Mesenteric fat pad (tissue), 1 donor: ENCODE results near the gene MYH16. TPM values are rescaled to one million over a fixed set of nuclear protein-coding genes. Genes with fewer than 3 reads are reported as not detected.
"Not testable (repeated sequence)": the region's sequence is repeated elsewhere in the genome, so short reads cannot be mapped to it uniquely, and the experiment has no call there.

Experiments used
- DNase-seq: peaks from one replicate; pipeline ENCODE4 v3.0.0-alpha.2; 2020; ENCODE audit warnings: low spot score
- total RNA-seq: library from RNA; stranded (reverse); fragmentation: NEBNext Ultra II Directional; extraction: Animal tissue kit (Norgen Biotek cat#: 25700); gene quantifications from one replicate; pipeline ENCODE4 v1.2.1, GENCODE V29; 2021
- donor health status: DM: yes; HTN: yes; CAD: no.

Gene MYH16
- total RNA-seq, 1 donor from 2014 or later: not detected

- no peak for DNase-seq
Measured at GRCh38 chr7:99257675-99258074, 15.0 kb upstream of the MYH16 start.

GRCh38 chr7:99258501-99258900 lies 14.1 kb upstream of the MYH16 start:
- DNase-seq: no peak

- no peak for DNase-seq
Measured at GRCh38 chr7:99260395-99260794, 12.2 kb upstream of the MYH16 start.

DNA sequence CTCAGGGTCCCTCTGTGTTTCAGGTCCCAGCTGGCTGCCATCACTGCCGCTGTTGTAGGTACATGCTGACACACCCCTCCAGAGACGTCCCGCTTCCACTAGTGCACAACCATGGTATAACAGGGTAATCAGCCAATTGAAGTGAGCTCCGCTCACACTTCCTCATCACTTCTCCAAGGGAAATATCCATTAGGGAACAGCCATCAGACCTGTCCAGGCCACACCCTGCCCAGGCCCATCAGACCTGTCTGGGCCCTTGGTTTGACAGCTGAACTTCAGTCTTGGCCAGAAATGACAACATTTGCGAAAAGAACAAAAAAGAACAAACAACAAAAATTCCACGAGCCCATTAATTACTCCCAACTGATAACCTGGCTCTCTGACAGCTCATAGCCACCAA lies 11.0 kb upstream of the MYH16 start:
- no peak for DNase-seq

- DNase-seq: no peak
Measured at GRCh38 chr7:99265848-99266480, 6.7 kb upstream of the MYH16 start.

DNA sequence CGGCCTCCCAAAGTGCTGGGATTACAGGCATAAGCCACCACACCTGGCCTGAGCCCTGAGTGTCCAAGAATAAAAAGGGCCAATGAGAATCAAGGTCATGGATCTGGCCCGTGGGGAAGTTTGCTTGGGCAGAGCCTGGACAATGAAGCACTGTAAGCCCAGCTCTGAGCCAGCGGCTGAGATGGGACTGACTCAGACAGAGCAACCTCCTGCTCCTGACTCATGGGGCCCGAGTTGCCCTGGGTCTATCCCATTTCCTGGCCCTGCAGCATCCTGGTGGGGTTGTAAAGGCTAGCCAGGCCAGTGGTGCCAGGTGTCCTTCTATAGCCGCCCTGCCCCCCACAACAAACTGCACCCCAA lies 5.2 kb upstream of the MYH16 start:
- no peak for DNase-seq

GRCh38 chr7:99267841-99268576 lies 4.6 kb upstream of the MYH16 start:
- no peak for DNase-seq

GRCh38 chr7:99268577-99268908 lies 4.1 kb upstream of the MYH16 start:
- DNase-seq: no peak

GRCh38 chr7:99270702-99271101 lies 1.9 kb upstream of the MYH16 start:
- DNase-seq: no peak

- not testable (repeated sequence) for DNase-seq
Measured at GRCh38 chr7:99273561-99273960, 922 bp downstream of the MYH16 start.

DNA sequence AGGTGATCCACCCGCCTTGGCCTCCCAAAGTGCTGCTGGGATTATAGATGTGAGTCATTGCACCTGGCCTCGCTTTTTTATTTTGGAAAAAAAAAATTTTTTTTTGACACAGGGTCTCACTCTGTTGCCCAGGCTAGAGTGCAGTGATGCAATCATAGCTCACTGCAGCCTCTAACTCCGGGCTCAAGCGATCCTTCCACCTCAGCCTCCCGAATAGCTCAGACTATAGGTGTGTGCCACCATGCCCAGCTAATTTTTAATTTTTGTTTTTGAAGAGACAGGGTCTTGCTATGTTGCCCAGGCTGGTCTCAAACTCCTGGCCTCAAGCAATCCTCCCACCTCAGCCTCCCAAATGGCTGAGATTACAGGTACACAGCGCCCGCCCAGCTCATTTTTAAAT lies 2.3 kb downstream of the MYH16 start:
- not testable (repeated sequence) for DNase-seq

DNA sequence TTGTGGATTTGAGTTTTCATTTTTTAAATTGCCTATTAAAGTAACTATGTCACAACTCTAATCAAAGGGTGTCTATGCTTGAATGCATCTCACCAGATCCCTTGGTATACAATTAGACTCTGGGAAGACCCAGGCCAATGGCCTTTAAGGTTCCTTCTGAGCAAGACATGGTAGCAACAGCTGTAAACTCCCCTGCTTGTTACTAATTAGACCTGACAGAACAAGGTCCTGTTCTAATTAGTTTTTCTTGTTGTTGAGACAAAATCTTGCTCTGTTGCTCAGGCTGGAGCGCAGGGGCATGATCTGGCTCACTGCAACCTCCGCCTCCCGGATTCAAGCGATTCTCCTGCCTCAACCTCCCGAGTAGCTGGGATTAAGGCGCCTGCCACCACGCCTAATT lies 2.9 kb downstream of the MYH16 start:
- DNase-seq: no peak

- no peak for DNase-seq
Measured at GRCh38 chr7:99278180-99278579, 5.5 kb downstream of the MYH16 start.

DNA sequence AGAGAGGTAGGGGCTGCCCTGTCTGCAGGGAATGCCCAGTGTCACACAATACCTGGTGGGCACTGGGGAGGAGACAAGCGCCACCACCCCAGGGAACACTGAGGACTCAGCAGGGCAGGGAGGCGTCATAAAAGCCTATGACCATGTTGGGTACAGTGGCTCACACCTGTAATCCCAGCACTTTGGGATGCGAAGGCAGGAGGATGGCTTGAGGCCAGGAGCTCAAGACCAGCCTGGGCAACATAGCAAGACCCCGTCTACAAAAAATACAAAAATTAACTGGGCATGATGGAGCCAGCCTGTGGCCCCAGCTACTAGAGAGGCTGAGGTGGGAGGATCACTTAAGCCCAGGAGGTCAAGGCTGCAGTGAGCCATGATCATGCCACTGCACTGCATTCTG lies 11.5 kb downstream of the MYH16 start:
- not testable (repeated sequence) for DNase-seq

- DNase-seq: no peak
Measured at GRCh38 chr7:99287779-99288534, 15.3 kb downstream of the MYH16 start.

DNA sequence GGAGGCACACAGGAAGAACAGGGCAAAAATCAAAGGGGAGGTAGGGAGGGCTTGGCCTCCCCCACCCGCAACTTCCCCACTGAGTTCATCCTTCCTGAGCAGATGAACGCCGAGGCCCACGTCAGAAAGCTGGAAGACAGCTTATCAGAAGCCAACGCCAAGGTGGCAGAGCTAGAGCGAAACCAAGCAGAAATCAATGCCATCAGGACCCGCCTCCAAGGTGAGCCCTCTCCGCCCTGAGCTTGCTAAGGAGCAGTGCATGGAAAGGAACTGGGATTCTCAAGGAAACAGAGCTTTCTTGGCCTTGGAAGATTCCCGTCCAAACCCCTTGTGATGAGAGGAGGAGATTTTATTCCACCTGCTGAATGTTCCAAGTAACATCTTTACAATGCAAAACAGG lies 16.5 kb downstream of the MYH16 start:
- DNase-seq: no peak

DNA sequence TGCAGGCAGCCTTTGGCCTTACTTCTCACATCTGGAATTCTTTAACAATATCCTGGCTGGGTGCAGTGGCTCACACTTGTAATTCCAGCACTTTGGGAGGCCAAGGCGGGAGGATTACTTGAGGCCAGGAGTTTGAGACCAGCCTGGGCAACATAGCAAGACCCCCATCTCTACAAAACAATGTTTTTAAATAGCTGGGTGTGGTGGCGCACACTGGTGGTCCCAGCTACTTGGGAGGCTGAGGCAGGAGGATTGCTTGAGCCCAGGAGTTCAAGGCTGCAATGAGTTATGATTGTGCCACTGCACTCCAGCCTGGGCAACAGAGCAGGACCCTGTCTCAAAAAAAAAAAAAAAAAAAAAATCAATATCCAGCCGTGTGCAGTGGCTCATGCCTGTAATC lies 17.5 kb downstream of the MYH16 start:
- DNase-seq: not testable (repeated sequence)

DNA sequence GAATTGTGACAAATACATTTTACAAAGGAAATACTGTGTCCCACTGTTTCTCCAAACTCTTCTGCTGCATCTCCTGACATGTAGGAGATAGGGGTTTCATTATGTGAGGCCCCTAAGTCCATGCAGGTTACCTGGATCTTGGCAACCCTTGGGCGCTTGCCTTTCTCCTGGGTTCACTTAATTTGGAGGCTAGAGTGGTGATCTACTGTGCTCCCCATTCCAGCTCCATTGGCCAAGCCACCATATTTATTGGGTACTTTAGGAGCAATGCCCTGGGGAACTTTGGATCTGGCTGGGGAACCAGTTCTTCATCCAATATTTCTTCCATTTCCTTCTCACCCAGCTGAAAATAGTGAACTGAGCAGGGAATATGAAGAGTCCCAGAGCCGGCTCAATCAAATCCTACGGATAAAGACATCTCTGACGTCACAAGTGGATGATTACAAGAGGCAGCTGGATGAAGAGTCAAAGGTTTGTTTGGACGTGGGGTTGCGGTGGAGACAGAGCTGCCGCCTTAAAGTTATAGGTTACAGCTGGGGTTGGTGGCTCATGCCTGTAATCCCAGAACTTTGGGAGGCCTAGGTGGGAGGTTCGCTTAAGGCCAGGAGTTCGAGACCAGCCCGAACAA lies 18.5 kb downstream of the MYH16 start:
- no peak for DNase-seq

DNA sequence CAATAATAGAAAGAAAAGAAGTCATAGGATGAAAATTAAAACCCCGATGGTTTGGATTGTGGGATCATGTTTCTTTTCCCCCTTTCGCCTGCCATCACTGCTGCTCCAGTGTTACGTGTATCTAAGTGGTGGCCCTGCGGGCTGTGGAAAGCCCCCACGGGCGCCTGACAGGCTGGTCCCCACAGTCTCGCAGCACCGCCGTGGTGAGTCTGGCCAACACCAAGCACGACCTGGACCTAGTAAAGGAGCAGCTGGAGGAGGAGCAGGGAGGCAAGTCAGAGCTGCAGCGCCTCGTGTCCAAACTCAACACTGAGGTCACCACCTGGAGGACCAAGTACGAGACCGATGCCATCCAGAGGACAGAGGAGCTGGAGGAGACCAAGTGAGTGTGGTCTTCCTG lies 19.5 kb downstream of the MYH16 start:
- DNase-seq: no peak

- DNase-seq: no peak
Measured at GRCh38 chr7:99293167-99293566, 20.5 kb downstream of the MYH16 start.

GRCh38 chr7:99293650-99294049 lies 21.0 kb downstream of the MYH16 start:
- DNase-seq: no peak

GRCh38 chr7:99296471-99296870 lies 23.8 kb downstream of the MYH16 start:
- no peak for DNase-seq
